Adipocyte (in vitro differentiated cells): ENCODE results near the gene UBR1.

Experiments
- DNase-seq: peaks from one replicate; pipeline ENCODE4 v3.0.0-alpha.2; 2015; ENCODE audit warnings: low read depth
- H3K27me3 ChIP-seq: replicated peaks from 2 replicates; pipeline ENCODE4 v1.7.0; 2013; ENCODE audit warnings: mild to moderate bottlenecking, low read length, moderate library complexity; ENCODE audit not compliant: control insufficient read depth, insufficient read depth
- H3K36me3 ChIP-seq: 2 replicates; pipeline ENCODE4 v1.7.0; 2013; ENCODE audit warnings: low read length, mild to moderate bottlenecking, moderate library complexity; ENCODE audit not compliant: control insufficient read depth, insufficient read depth, severe bottlenecking
- H3K4me1 ChIP-seq: 2 replicates; pipeline ENCODE4 v1.7.0; 2013; ENCODE audit warnings: mild to moderate bottlenecking, low read length, moderate library complexity; ENCODE audit not compliant: control insufficient read depth, insufficient read depth
- H3K4me3 ChIP-seq: 2 replicates; pipeline ENCODE4 v1.7.0; 2013; ENCODE audit warnings: mild to moderate bottlenecking, low read length, moderate library complexity
- H3K9ac ChIP-seq: 2 replicates; pipeline ENCODE4 v1.7.0; 2013; ENCODE audit warnings: mild to moderate bottlenecking, low read length, moderate library complexity
- H3K9me3 ChIP-seq: 2 replicates; pipeline ENCODE4 v1.7.0; 2013; ENCODE audit warnings: mild to moderate bottlenecking, low read length, moderate library complexity; ENCODE audit not compliant: control insufficient read depth

UBR1 gene

DNA sequence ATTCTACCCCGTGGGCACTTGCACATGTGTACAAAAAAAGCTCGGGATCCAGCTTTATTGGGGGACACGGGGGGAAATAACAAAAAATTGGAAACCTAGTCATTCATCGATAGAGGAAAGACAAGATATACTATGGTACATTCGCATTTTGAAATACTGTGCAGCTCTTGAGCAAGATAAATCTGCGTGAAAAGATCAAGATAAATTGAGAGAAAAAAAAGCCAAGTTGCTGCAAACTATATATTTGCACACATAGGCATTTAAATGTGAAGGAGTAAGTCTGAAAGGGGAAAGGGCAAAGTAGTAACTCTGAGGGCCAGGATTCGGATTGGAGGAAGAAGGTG lies 620 bp upstream of the UBR1 start:
- Histone ChIP-seq H3K36me3 (peaks cover 6% of the 10 kb centered on the region), H3K4me1 (peaks cover 24% of the 10 kb centered on the region), H3K27me3 (no peaks in the 10 kb centered on the region), H3K9ac (peak overlapping the region; percentile 95), H3K9me3 (no peaks in the 10 kb centered on the region), H3K4me3 (peak overlapping the region; percentile 94)
- DNase-seq = no peak

DNA sequence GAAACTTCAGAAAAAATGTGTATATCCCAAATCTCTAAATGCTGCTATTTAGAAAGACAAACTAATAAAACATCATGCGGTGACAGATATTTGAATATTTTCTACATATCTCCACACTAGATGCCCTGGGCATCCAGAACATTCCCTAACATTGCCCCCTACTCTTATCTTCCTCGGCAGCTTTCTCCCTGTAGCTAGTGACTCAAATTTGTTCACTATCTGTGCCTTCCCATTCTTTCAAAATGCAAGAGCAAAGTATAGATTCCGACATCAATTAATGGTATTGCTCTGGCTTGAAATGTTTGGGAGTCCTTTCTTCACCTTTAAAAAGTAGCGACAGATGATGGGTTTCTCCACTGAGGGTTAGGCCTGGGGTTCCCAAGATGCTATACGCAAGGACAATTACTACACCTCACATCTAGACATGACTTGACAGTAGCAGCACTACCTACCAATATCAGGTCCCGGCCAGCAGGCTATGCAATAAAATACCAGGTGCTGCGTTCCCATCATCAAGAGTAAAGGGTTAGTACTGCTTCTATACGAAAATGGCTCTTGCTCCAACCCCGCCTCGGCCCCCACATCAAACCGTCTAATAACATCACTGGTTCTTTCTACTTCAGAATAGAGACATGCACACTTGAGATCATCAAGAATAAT lies 631 bp downstream of the UBR1 start:
- Histone ChIP-seq H3K9ac (peak overlapping the region; percentile 95), H3K27me3 (no peaks in the 10 kb centered on the region), H3K9me3 (no peaks in the 10 kb centered on the region), H3K4me3 (peak overlapping the region; percentile 94), H3K4me1 (peaks cover 24% of the 10 kb centered on the region), H3K36me3 (peaks cover 13% of the 10 kb centered on the region)
- DNase-seq = no peak

DNA sequence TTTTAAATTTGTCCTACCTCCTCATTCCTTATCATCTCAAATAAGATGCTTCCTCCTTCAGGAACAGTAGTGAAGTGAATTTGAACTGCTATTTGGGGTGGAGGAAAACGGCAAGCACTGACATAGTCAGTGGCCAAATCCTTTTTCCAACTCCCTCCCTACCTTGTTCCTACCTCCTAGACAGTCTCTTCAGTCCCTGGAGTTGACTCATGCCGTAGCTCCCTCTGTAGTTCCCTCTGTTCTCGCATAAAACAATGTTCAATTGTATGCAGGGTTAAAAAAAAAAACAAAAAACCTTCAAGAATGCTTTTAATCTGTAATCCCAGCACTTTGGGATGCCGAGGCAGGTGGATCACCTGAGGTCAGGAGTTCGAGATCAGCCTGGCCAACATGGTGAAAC lies 1.4 kb downstream of the UBR1 start:
- H3K36me3 ChIP-seq = peaks cover 17% of the 10 kb centered on the region
- H3K9ac ChIP-seq = no peak overlapping the region
- peaks cover 24% of the 10 kb centered on the region for H3K4me1 ChIP-seq
- H3K27me3 ChIP-seq = no peaks in the 10 kb centered on the region
- no peaks in the 10 kb centered on the region for H3K9me3 ChIP-seq
- DNase-seq = no peak
- H3K4me3 ChIP-seq = peak overlapping the region; percentile 94

DNA sequence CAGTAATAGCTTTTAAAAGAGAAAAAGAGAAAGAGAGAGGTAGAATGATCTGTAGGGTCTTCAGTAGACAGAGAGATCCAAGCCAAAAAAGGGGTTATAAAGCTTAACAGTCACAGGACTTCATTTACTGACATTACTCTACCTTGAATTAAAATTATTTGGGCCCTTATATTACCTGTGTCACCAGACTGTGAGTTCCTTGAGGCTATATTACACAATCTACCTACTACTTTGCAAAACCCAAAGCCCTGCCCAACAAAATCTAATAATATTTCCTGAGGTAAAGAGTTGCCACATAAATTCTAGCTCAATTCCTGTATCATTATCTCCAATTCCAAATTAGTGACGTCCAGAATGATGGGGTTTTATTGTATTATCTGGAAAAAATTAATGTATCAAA lies 1.9 kb downstream of the UBR1 start:
- Histone ChIP-seq H3K9me3 (no peaks in the 10 kb centered on the region), H3K27me3 (no peaks in the 10 kb centered on the region), H3K9ac (no peak overlapping the region), H3K4me1 (peaks cover 24% of the 10 kb centered on the region), H3K4me3 (no peak overlapping the region), H3K36me3 (peaks cover 17% of the 10 kb centered on the region)
- DNase-seq = no peak

DNA sequence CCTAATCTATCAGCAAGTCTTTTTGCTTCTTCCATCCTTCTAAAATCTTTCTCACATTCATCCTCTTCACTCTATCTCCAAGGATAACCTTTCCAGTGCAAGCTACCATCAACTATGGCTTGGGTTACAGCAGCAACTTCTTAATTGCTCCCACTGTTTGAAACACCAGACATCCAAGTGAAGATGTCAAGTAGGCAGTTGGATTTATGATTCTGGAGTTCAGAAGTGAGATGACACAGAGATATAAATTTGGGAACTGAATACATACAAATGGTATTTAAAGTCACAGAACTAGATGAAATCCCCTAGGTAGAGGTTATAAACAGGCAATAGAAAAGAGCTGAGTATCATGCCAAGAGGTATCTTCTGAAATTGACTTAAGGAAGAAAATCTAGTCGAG lies 3.7 kb downstream of the UBR1 start:
- DNase-seq = no peak
- peaks cover 17% of the 10 kb centered on the region for H3K36me3 ChIP-seq

DNA sequence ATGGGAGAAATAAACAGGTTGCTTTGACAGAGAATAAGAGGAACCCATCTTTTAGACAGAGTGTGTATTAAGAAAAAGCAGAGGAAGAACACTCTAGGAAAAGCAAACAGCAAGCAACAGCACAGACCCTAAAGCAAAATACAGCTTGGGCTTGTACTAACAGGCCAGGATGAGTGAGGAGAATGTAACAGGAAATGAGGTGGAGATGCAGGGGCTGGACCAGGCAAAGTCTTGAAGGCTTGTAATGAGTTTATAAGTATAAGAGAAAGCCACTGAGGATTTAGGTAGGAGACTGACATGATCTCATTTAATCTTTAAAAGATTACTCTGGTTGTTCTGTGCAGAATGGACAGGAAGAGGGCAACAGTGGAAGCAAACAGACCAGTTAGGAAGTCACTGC lies 4.9 kb downstream of the UBR1 start:
- no peak overlapping the region for H3K9ac ChIP-seq
- H3K27me3 ChIP-seq = no peaks in the 10 kb centered on the region
- peaks cover 17% of the 10 kb centered on the region for H3K36me3 ChIP-seq
- peaks cover 26% of the 10 kb centered on the region for H3K4me1 ChIP-seq
- H3K4me3 ChIP-seq = no peak overlapping the region
- no peaks in the 10 kb centered on the region for H3K9me3 ChIP-seq
- no peak for DNase-seq

More for the DNA sequence above, 3.7 kb downstream of the UBR1 start:
- Histone ChIP-seq H3K9me3 (no peaks in the 10 kb centered on the region), H3K4me1 (peaks cover 24% of the 10 kb centered on the region), H3K9ac (no peak overlapping the region), H3K4me3 (no peak overlapping the region), H3K27me3 (no peaks in the 10 kb centered on the region)

DNA sequence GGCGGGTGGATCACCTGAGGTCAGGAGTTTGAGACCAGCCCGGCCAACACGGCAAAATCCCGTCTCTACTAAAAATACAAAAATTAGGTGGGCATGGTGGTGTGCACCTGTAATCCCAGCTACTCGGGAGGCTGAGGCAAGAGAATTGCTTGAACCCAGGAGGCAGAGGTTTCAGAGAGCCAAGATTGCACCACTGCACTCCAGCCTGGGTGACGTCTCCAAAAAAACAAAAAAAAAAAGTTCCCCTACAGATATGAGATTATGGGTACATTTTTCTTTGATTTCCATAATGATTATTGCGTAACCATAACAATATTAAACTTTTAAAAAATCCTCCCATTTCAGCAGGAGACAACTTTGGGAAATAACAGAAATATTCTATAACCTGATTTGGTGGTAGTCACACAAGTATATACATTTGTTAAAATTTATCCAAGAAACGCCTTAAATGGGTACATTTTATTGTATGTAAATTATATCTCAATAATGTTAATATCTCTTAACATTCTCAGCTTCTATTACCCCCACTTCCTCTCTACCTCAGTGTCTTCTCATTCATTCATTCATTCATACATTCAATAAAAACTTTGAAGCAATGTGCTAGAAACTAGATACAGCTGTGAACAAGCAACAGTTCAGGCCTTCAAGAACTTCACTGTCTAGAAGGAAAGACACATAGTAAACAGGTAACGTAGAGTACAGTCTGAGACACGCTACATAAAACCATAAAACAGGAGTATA lies 6.6 kb downstream of the UBR1 start:
- no peak for DNase-seq
- Histone ChIP-seq H3K27me3 (no peaks in the 10 kb centered on the region), H3K4me3 (no peak overlapping the region), H3K9me3 (no peaks in the 10 kb centered on the region), H3K9ac (no peak overlapping the region), H3K4me1 (peaks cover 34% of the 10 kb centered on the region), H3K36me3 (peaks cover 17% of the 10 kb centered on the region)

DNA sequence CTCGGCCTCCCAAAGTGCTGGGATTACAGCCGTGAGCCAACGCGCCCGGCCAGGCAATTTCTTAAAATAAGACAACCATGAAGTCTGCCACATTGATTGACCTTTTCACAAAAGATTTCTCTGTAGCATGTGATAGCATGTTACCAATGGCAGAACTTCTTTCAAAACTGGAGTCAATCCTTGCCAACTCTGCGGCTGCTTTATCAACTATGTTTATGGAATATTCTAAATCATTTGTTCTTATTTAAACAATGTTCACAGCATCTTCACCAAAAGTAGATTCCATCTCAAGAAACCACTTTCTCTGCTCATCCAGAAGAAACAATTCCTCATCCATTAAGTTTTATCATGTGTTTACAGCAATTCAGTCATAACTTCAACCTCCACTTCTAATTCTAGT lies 9.4 kb downstream of the UBR1 start:
- no peaks in the 10 kb centered on the region for H3K9me3 ChIP-seq
- H3K4me3 ChIP-seq = no peak overlapping the region
- no peak overlapping the region for H3K9ac ChIP-seq
- peaks cover 10% of the 10 kb centered on the region for H3K36me3 ChIP-seq
- peaks cover 43% of the 10 kb centered on the region for H3K4me1 ChIP-seq
- DNase-seq = no peak
- H3K27me3 ChIP-seq = no peaks in the 10 kb centered on the region

DNA sequence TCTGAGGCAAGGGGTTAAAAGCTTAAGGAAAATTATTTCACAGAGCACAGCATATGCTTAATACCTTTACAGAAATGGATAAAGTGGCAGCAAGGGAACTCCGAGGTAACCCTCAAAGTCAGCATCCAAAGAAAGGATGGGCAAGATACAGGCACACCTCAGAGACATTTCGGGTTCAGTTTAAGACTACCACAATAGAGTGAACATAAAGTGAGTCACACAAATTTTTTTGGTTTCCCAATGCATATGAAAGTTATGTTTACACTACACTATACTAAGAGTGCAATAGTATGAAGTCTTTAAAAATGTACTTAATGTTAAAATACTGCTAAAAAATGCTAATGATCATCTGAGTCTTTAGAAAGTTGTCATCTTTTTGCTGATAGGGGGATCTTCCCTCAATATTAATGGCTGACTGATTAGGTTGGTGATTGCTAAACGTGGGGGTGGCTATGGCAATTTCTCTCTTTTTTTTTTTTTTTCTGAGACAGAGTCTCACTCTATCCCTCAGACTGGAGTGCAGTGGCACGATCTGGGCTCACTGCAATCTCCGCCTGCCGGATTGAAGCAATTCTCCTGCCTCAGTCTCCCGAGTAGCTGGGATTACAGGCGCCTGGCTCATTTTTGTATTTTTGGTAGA lies 10.0 kb downstream of the UBR1 start:
- Histone ChIP-seq H3K27me3 (no peaks in the 10 kb centered on the region), H3K4me3 (no peak overlapping the region), H3K4me1 (peaks cover 43% of the 10 kb centered on the region), H3K9ac (no peak overlapping the region), H3K36me3 (peaks cover 13% of the 10 kb centered on the region), H3K9me3 (no peaks in the 10 kb centered on the region)
- peak; percentile 56 for DNase-seq

DNA sequence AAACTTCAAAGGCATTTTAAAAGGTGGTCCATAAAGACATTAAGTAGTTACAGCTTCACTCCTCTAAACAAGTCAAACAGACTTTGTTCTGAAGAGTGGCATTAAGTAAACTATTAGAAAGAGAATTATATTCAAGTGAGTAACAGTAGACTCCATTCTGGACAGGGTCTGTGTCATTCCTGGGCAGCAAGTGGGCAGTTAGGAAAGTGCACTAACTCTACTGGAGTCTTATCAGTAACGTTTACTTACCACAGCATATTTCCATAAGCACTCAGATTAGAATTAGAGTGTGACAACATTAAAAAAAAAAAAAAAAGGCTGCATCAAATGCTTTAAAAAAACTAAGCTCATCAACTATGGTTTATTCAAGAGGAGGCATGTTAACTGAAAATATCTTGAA lies 10.6 kb downstream of the UBR1 start:
- Histone ChIP-seq H3K9me3 (no peaks in the 10 kb centered on the region), H3K4me1 (peaks cover 43% of the 10 kb centered on the region), H3K9ac (no peak overlapping the region), H3K27me3 (no peaks in the 10 kb centered on the region), H3K36me3 (peaks cover 8% of the 10 kb centered on the region), H3K4me3 (no peak overlapping the region)
- DNase-seq = no peak

DNA sequence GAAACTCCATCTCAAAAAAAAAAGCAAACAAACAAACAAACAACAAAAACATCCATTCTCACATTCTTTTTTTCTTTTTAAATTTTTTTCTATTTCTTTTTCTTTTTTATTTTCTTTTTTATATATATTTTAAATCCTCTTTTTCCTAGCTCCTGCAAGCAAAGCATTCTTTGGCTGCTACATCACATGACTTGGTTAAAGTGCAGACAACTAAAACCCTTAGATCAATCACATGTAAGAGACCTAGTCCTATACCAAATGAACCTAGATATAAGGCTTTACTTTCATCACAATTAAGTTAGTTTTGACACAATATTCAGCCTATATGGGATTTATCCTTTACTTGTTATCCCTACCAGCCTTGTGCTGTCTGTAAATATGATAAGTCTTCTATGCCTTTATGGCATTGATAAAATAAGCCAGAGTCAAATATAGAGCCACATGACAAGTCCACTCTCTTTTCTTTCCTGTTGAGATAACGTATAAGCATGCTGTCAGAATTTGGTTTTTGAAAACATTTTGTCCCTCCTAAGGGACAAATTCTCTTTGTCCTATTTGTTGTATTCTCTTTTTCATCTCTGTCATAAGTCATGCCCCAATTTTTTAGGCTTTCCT lies 11.3 kb downstream of the UBR1 start:
- peaks cover 4% of the 10 kb centered on the region for H3K36me3 ChIP-seq
- H3K4me1 ChIP-seq = peaks cover 43% of the 10 kb centered on the region
- H3K9me3 ChIP-seq = no peaks in the 10 kb centered on the region
- H3K9ac ChIP-seq = no peak overlapping the region
- no peak overlapping the region for H3K4me3 ChIP-seq
- DNase-seq = no peak
- no peaks in the 10 kb centered on the region for H3K27me3 ChIP-seq
